Measurements from ENCODE around the gene MVB12A. TPM values are rescaled to one million over a fixed set of nuclear protein-coding genes. Genes with fewer than 3 reads are reported as not detected.

The MVB12A gene
- total RNA-seq, 2 experiments from 2014 or later = 57.3 to 65.1 TPM

DNA sequence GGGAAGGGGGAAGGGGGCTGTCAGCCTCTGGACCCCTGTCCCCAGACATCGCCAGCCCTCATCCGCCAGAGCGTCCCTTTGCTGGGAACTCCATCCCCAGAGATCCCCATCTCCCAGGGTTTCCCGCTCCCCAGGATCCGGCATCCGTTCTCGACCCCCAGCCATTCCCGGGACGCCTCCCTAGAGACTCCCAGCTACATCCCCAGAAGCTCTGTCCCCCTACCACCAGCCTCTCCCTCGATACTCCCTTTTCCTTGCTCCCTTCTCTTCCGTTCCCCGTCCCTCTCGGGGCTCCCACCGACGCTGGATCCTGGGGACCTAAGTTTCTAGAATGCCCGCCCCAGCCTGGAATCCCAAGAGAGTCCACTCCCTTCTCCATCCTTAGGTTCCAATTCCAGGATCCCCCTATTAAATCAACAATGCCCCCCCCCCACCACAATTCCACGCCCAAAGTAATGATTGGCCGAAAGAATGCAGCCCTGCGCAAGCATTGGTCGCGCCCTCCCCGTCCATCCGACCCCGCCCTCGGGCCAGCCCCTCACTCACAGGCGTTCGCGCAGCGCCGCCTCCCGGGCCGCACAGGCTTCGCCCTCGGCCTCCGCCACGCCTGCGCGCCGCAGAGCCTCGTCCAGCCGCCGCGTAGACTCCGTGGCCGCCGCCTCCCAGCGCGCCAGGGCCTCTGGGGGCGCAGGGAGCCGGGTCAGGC, 29.0 kb upstream of the MVB12A start:
- DNase-seq (ENCODE audit: low spot score) = peak; percentile 88
- ChIA-PET POLR2A (interaction anchor here (0.7 kb wide), 1 partner anchor 24 kb away, joined by 9 read pairs; no protein-coding TSS in a partner anchor), CTCF (ENCODE audit: unreplicated experiment) (interaction anchor here (0.7 kb wide), 1 partner anchor 190 kb away, joined by 4 read pairs; no protein-coding TSS in a partner anchor)
- H3K36me3 ChIP-seq (ENCODE audit: insufficient read depth, low read length) = peaks cover 5% of the 10 kb centered on the region
- BruUV-seq (replicated peaks) = no TSS peak
- H3K9me2 ChIP-seq (ENCODE audit: insufficient read depth, low read length) = no peaks in the 10 kb centered on the region
- TF ChIP-seq EZH2phosphoT487 (IDR thresholded peaks at IDR 0.05; ENCODE audit: borderline replicate concordance, low read depth, low read length) = no peak
- TF ChIP-seq, protein P1, sequence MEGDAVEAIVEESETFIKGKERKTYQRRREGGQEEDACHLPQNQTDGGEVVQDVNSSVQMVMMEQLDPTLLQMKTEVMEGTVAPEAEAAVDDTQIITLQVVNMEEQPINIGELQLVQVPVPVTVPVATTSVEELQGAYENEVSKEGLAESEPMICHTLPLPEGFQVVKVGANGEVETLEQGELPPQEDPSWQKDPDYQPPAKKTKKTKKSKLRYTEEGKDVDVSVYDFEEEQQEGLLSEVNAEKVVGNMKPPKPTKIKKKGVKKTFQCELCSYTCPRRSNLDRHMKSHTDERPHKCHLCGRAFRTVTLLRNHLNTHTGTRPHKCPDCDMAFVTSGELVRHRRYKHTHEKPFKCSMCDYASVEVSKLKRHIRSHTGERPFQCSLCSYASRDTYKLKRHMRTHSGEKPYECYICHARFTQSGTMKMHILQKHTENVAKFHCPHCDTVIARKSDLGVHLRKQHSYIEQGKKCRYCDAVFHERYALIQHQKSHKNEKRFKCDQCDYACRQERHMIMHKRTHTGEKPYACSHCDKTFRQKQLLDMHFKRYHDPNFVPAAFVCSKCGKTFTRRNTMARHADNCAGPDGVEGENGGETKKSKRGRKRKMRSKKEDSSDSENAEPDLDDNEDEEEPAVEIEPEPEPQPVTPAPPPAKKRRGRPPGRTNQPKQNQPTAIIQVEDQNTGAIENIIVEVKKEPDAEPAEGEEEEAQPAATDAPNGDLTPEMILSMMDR (conservative IDR thresholded peaks at IDR 0.05; ENCODE audit: low read length) = peak; percentile 72
- H3K4me1 ChIP-seq (ENCODE audit: insufficient read depth, low read length, poor library complexity, severe bottlenecking) = peaks cover 20% of the 10 kb centered on the region
- no peaks in the 10 kb centered on the region for H3K79me2 ChIP-seq (ENCODE audit: insufficient read depth, low read depth, low read length)
- H3K4me2 ChIP-seq (ENCODE audit: low read length) = peak overlapping the region; percentile 70
- H4K20me1 ChIP-seq (ENCODE audit: insufficient read depth, low read length) = no peaks in the 10 kb centered on the region
- intact Hi-C loops (cut with micrococcal nuclease; ENCODE audit: unreplicated experiment) = no loop called here
- no peak overlapping the region; the same call in 1 of the 2 replicates for H2AFZ ChIP-seq (ENCODE audit: low read length)
- H3K9me3 ChIP-seq (ENCODE audit: low read length) = no peaks in the 10 kb centered on the region
- H3K27ac ChIP-seq (ENCODE audit: low read depth, low read length, poor library complexity, severe bottlenecking) = no peak overlapping the region
- H3K4me3 ChIP-seq (ENCODE audit: low read depth, low read length, poor library complexity, severe bottlenecking) = peak overlapping the region; percentile 45

DNA sequence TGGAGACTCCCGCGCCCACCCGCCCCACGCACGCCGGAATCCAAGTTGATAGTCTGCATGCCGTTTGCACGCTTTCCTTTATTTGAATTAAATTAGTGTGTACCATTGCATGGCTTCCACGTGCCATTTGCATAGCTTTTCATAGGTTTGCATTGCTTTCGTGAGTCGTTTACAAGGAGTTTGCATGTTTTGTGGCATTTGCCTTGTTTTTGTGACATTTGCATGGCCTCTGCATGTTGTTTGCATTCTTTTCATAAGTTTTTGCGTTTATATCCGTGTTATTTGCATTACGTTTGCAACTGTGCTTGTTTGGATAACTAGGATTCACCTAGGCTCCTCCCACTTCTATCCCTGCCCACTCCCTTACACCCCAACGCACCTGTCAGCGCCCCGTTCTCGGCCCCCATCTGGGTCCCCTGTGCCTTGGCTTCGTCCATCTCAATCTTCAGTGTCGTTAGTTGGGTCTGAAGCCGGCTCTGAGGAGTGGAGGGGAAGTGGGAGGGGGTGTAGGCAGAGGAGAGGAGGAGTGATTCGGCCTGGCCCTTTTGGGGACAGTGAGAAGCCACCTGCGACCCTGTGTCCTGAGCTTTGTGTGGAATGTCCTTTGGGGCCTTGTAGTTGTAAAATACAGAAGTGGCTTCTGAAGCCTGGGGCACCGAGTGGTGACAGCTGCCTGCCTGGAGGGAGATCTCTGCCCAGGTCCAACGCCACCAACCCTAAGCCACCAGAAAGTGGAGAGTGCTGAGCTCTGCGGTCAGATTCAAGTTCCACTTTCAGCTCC, 28.3 kb upstream of the MVB12A start:
- no peaks in the 10 kb centered on the region for H4K20me1 ChIP-seq (ENCODE audit: insufficient read depth, low read length)
- peak overlapping the region; percentile 45 for H3K4me3 ChIP-seq (ENCODE audit: low read depth, low read length, poor library complexity, severe bottlenecking)
- H3K79me2 ChIP-seq (ENCODE audit: insufficient read depth, low read depth, low read length) = no peaks in the 10 kb centered on the region
- no peak for TF ChIP-seq EZH2phosphoT487 (IDR thresholded peaks at IDR 0.05; ENCODE audit: borderline replicate concordance, low read depth, low read length)
- TF ChIP-seq, protein P1 (conservative IDR thresholded peaks at IDR 0.05; ENCODE audit: low read length) = peak; percentile 36; the same call in 1 of the 2 replicates
- peak overlapping the region; percentile 70 for H3K4me2 ChIP-seq (ENCODE audit: low read length)
- H3K4me1 ChIP-seq (ENCODE audit: insufficient read depth, low read length, poor library complexity, severe bottlenecking) = peaks cover 20% of the 10 kb centered on the region
- no peaks in the 10 kb centered on the region for H3K9me3 ChIP-seq (ENCODE audit: low read length)
- H3K9me2 ChIP-seq (ENCODE audit: insufficient read depth, low read length) = no peaks in the 10 kb centered on the region
- H3K27ac ChIP-seq (ENCODE audit: low read depth, low read length, poor library complexity, severe bottlenecking) = no peak overlapping the region
- H3K36me3 ChIP-seq (ENCODE audit: insufficient read depth, low read length) = peaks cover 10% of the 10 kb centered on the region
- H2AFZ ChIP-seq (ENCODE audit: low read length) = peak overlapping the region; percentile 33
- ChIA-PET POLR2A (interaction anchor here (0.6 to 1.1 kb wide), 3 partner anchors 12 to 67 kb away, joined by 3 to 9 read pairs (median 3); no protein-coding TSS in a partner anchor), CTCF (ENCODE audit: unreplicated experiment) (interaction anchor here (0.7 kb wide), 1 partner anchor 190 kb away, joined by 4 read pairs; no protein-coding TSS in a partner anchor)
- intact Hi-C loops (cut with micrococcal nuclease; ENCODE audit: unreplicated experiment) = no loop called here
- no TSS peak for BruUV-seq (replicated peaks)
- no peak for DNase-seq (ENCODE audit: low spot score)
